ENCODE results near the gene CD96. TPM values are rescaled to one million over a fixed set of nuclear protein-coding genes. Genes with fewer than 3 reads are reported as not detected.

The CD96 gene
- total and polyA plus RNA-seq, 9 donors = 0.13 to 3.0 (median 0.72) TPM

DNA sequence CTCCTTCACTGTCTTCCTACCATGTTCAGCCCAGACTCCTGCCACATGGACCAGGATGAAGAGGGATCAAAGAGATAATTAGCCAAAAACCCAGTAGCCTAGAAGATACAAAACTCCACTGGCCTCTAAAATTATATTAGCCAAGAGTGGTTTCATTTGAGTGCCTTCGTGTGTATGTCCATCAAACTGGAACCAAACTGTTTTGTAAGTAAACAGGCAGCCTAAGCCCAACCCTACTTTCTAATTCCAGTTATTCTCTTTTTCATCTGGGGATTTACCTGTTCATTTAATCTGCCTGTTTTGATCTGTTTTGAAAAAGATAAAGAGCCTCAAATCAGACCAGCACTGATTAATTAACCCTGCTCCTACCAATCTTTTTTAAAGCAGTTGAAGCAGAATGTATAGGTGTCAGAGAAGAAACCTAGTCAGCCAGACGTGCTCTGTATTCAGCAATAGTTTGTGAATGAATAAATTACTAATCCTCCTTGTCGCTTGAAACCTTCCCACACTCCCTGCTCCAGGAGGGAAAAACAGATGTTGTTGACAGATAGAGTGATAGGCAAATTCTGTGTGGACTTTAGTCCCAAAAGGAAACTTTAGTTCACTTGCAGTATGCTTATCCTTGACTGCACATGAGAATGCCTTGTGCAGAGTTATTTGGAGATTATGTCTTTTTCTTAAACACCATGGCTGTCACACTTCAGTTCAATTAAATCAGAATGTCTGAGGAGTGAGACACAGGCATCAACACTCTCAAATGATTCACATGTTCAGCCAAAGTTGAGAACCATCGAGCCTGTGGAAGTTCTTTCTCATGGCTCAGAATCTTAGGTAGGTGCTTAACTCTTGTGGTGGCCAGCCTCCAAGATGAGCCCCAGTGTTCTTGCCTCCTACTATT is 108.6 kb downstream of the CD96 start:
- TF ChIP-seq, protein P1, sequence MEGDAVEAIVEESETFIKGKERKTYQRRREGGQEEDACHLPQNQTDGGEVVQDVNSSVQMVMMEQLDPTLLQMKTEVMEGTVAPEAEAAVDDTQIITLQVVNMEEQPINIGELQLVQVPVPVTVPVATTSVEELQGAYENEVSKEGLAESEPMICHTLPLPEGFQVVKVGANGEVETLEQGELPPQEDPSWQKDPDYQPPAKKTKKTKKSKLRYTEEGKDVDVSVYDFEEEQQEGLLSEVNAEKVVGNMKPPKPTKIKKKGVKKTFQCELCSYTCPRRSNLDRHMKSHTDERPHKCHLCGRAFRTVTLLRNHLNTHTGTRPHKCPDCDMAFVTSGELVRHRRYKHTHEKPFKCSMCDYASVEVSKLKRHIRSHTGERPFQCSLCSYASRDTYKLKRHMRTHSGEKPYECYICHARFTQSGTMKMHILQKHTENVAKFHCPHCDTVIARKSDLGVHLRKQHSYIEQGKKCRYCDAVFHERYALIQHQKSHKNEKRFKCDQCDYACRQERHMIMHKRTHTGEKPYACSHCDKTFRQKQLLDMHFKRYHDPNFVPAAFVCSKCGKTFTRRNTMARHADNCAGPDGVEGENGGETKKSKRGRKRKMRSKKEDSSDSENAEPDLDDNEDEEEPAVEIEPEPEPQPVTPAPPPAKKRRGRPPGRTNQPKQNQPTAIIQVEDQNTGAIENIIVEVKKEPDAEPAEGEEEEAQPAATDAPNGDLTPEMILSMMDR (IDR thresholded peaks at IDR 0.05) = no peak
- TF ChIP-seq EP300 (IDR thresholded peaks at IDR 0.05) (no peak), POLR2A (IDR thresholded peaks at IDR 0.05) (no peak)
- WGBS, 3 donors = 63 to 65% (median 65%) methylated on average over 4 of the region's 4 CpGs
- Histone ChIP-seq H3K27me3 (no peaks in the 10 kb centered on the region), H3K27ac (no peak overlapping the region), H3K9me3 (no peaks in the 10 kb centered on the region), H3K4me1 (ENCODE audit: insufficient read depth) (no peaks in the 10 kb centered on the region), H3K36me3 (no peaks in the 10 kb centered on the region), H3K4me3 (no peak overlapping the region)
- DNase-seq = no peak
- intact Hi-C loops (cut with DNase I) = no loop called here

DNA sequence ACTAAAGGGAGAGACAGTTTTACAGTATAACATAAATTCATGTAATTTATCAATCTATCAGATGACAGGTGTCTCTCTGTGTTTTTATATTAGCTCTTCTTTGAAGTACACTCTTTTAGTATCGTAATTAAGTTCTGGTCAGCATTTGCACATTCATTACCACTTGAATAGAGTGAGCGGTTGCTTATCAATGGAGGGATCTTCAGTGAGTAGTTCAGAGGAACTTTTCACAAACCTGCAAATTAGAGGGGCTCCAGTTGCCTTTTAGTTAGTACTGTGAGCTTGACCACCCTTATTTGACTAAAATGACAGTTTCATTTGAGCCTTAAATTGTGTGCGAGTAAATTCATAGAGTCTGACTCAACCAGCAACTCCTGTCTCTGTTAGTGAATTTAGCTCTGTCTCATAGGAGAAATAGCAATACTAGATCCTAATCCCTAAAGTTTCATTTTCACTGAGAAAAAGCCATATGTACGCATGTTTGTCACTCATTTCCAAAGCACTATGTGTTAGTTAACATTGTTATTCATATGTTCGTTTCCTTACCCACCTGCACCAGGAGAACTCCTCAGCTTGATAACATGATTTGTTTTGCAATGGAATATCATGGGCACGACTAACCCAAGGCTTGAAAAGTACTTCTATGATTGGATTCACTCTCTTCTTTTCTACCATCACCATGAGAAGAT is 110.6 kb downstream of the CD96 start:
- Histone ChIP-seq H3K4me1 (ENCODE audit: insufficient read depth) (no peaks in the 10 kb centered on the region), H3K27me3 (no peaks in the 10 kb centered on the region), H3K9me3 (no peaks in the 10 kb centered on the region), H3K36me3 (no peaks in the 10 kb centered on the region), H3K4me3 (no peak overlapping the region), H3K27ac (no peak overlapping the region)
- no peak for TF ChIP-seq POLR2A (IDR thresholded peaks at IDR 0.05)
- no peak for TF ChIP-seq EP300 (IDR thresholded peaks at IDR 0.05)
- TF ChIP-seq, protein P1 (IDR thresholded peaks at IDR 0.05) = no peak
- 68 to 75% (median 72%) methylated on average over 6 of the region's 6 CpGs for WGBS, 3 donors
- intact Hi-C loops (cut with DNase I) = no loop called here
- no peak for DNase-seq

DNA sequence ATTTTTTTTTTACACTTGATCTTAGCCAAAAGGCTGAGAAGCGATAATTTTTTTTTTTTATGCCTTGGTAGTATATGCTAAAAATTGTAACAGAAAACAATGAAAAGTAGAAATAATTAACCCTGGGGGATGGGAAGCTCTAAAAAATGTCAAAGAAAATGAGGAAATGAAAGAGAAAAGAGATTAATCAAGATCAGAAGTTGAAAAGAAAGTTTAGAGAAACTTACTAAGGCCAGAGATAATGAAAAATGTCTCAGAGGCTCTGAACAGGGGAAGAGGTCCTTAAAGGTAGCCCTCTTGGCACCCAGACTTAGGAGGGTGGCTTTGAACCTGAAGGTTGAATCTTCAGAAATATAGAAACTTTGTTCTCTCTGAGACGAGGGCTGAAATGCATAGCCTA is 111.8 kb downstream of the CD96 start:
- no peaks in the 10 kb centered on the region for H3K27me3 ChIP-seq
- no peak overlapping the region for H3K27ac ChIP-seq
- TF ChIP-seq EP300 (IDR thresholded peaks at IDR 0.05) (no peak), POLR2A (IDR thresholded peaks at IDR 0.05) (no peak)
- TF ChIP-seq, protein P1 (IDR thresholded peaks at IDR 0.05) = no peak
- no peaks in the 10 kb centered on the region for H3K9me3 ChIP-seq
- H3K36me3 ChIP-seq = no peaks in the 10 kb centered on the region
- H3K4me3 ChIP-seq = no peak overlapping the region
- DNase-seq = no peak
- intact Hi-C loops (cut with DNase I) = no loop called here
- 88 to 94% (median 88%) methylated on average over 2 of the region's 2 CpGs for WGBS, 3 donors
- no peaks in the 10 kb centered on the region for H3K4me1 ChIP-seq (ENCODE audit: insufficient read depth)

DNA sequence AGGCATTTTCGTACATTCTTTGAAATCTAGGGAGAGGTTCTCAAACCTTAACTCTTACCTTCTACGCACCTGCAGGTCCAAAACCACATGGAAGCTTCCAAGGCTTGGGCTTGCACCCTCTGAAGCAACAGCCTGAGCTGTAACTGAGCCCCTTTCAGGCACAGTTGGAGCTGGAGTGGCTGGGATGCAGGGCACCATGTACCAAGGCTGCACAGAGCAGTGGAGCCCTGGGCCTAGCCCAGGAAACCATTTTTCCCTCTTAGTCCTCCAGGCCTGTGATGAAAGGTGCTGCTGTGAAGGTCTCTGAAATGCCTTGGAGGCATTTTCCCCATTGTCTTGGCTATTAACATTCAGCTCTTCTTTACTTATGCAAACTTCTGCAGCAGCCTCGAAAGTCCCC is 120.0 kb downstream of the CD96 start:
- peaks cover 0 to 6% of the 10 kb centered on the region in 2 donors for H3K9me3 ChIP-seq
- H3K4me1 ChIP-seq (ENCODE audit: insufficient read depth) = no peaks in the 10 kb centered on the region
- no peaks in the 10 kb centered on the region for H3K36me3 ChIP-seq
- 91 to 96% (median 91%) methylated on average over 3 of the region's 3 CpGs for WGBS, 3 donors
- no peak for TF ChIP-seq POLR2A (IDR thresholded peaks at IDR 0.05)
- TF ChIP-seq EP300 (IDR thresholded peaks at IDR 0.05) = no peak
- TF ChIP-seq, protein P1 (IDR thresholded peaks at IDR 0.05) = no peak
- H3K27me3 ChIP-seq = no peaks in the 10 kb centered on the region
- H3K27ac ChIP-seq = no peak overlapping the region
- DNase-seq = no peak
- H3K4me3 ChIP-seq = no peak overlapping the region
- intact Hi-C loops (cut with DNase I) = no loop called here

All from ovary (tissue), 9 donors.